Keratinocyte (primary cell): ENCODE measurements around the gene P2RX1. TPM values are rescaled to one million over a fixed set of nuclear protein-coding genes. Genes with fewer than 3 reads are reported as not detected.

Experiments
- DNase-seq: peaks from one replicate; pipeline ENCODE4 v3.0.0-alpha.2; 2011; ENCODE audit warnings: low read depth, missing footprints, low spot score
- FAIRE-seq: peaks from 2 replicates; lab custom pipeline; 2011; peaks lifted over from hg19 to GRCh38; lab: Jason Lieb, UNC
- H2AFZ ChIP-seq: 2 replicates; pipeline ENCODE4 v1.6.0; 2012; ENCODE audit warnings: low read length, control low read depth, inconsistent platforms; ENCODE audit not compliant: control insufficient read depth
- H3K27ac ChIP-seq: 2 replicates; pipeline ENCODE4 v1.5.1; 2011; ENCODE audit warnings: low read length; ENCODE audit not compliant: control insufficient read depth, insufficient read depth
- H3K27me3 ChIP-seq: 3 replicates; pipeline ENCODE4 v1.6.0; 2011; ENCODE audit warnings: low read length; ENCODE audit not compliant: control insufficient read depth, insufficient read depth; ENCODE audit errors: extremely low read depth
- H3K36me3 ChIP-seq, 2 experiments: 2 replicates in 1 of 2; 3 replicates in 1 of 2; pipeline ENCODE4 v1.5.1; 2011; ENCODE audit warnings: low read length in 2 of 2, mild to moderate bottlenecking in 1 of 2; ENCODE audit not compliant: control insufficient read depth in 2 of 2, insufficient read depth in 2 of 2; ENCODE audit errors: extremely low read depth in 1 of 2
- H3K4me1 ChIP-seq: 3 replicates; pipeline ENCODE4 v1.5.1; 2011; ENCODE audit warnings: low read length; ENCODE audit not compliant: control insufficient read depth, insufficient read depth; ENCODE audit errors: extremely low read depth
- H3K4me2 ChIP-seq: 3 replicates; pipeline ENCODE4 v1.6.0; 2011; ENCODE audit warnings: low read depth, low read length; ENCODE audit not compliant: control insufficient read depth, insufficient read depth; ENCODE audit errors: extremely low read depth
- H3K4me3 ChIP-seq, 3 experiments: fragments of 200-600 bp in 1 of 3; sonication (generic) in 1 of 3; 2 replicates in 2 of 3; 3 replicates in 1 of 3; pipeline ENCODE4 v1.5.1; 2011 to 2016; ENCODE audit warnings: low read length in 3 of 3, mild to moderate bottlenecking in 3 of 3, control low read depth in 2 of 3, inconsistent platforms in 1 of 3, low read depth in 1 of 3, mixed read lengths in 1 of 3, mixed run types in 1 of 3, moderate library complexity in 1 of 3; ENCODE audit not compliant: control insufficient read depth in 2 of 3, insufficient read depth in 2 of 3; ENCODE audit errors: extremely low read depth in 1 of 3
- H3K79me2 ChIP-seq: 2 replicates; pipeline ENCODE4 v1.6.0; 2012; ENCODE audit warnings: low read length; ENCODE audit not compliant: control insufficient read depth, insufficient read depth
- H3K9ac ChIP-seq: 3 replicates; pipeline ENCODE4 v1.6.0; 2011; ENCODE audit warnings: low read length; ENCODE audit not compliant: control insufficient read depth, insufficient read depth; ENCODE audit errors: extremely low read depth
- H3K9me1 ChIP-seq: 3 replicates; pipeline ENCODE4 v1.6.0; 2011; ENCODE audit warnings: low read length; ENCODE audit not compliant: control insufficient read depth, insufficient read depth; ENCODE audit errors: extremely low read depth
- H3K9me3 ChIP-seq: 2 replicates; pipeline ENCODE4 v1.5.1; 2012; ENCODE audit warnings: low read depth, low read length; ENCODE audit not compliant: control insufficient read depth
- H4K20me1 ChIP-seq: 3 replicates; pipeline ENCODE4 v1.6.0; 2011; ENCODE audit warnings: low read length; ENCODE audit not compliant: control insufficient read depth, insufficient read depth; ENCODE audit errors: extremely low read depth
- EZH2 ChIP-seq: IDR thresholded peaks from one replicate; pipeline ENCODE4 v1.6.1; 2012; ENCODE audit warnings: inconsistent platforms, mild to moderate bottlenecking, low read length, moderate library complexity
- dilution Hi-C: fragments of 300-500 bp; cut with MboI; formaldehyde crosslinking; loops from one replicate; pipeline ENCODE4 v1.7.0; 2020; ENCODE audit warnings: low sequenced_read_pairs; ENCODE audit not compliant: extremely low pct_ligation_motif_present
- polyA plus RNA-seq, 5 experiments: library from polyadenylated mRNA; depleted of rRNA in 3 of 5; stranded (reverse) in 3 of 5; stranded (forward) in 1 of 5; unstranded in 1 of 5; fragments of >200 nt; gene quantifications; 1 replicate in 1 of 5; 2 replicates in 3 of 5; 3 replicates in 1 of 5; pipeline versions ENCODE4 v1.2.1 to v1.2.3, GENCODE V29; 2011 to 2012; ENCODE audit warnings: missing spikeins in 2 of 5, low read depth in 1 of 5, low replicate concordance in 1 of 5
- TF ChIP-seq, protein P1 (sequence below), 3 experiments: IDR thresholded peaks in 1 of 3; conservative IDR thresholded peaks in 1 of 3; optimal IDR thresholded peaks in 1 of 3; 2 replicates in 2 of 3; 3 replicates in 1 of 3; pipeline versions ENCODE3 to v1.5.1; 2011; ENCODE audit warnings: low read length in 3 of 3, mild to moderate bottlenecking in 3 of 3, moderate library complexity in 2 of 3, control low read depth in 1 of 3, inconsistent platforms in 1 of 3; ENCODE audit not compliant: insufficient read depth in 2 of 3; ENCODE audit errors: extremely low read depth in 1 of 3

P2RX1 gene
- polyA plus RNA-seq, 1 donor (not counting 4 experiments of a cell fraction or from before 2014, with no cell fraction given) = not detected

DNA sequence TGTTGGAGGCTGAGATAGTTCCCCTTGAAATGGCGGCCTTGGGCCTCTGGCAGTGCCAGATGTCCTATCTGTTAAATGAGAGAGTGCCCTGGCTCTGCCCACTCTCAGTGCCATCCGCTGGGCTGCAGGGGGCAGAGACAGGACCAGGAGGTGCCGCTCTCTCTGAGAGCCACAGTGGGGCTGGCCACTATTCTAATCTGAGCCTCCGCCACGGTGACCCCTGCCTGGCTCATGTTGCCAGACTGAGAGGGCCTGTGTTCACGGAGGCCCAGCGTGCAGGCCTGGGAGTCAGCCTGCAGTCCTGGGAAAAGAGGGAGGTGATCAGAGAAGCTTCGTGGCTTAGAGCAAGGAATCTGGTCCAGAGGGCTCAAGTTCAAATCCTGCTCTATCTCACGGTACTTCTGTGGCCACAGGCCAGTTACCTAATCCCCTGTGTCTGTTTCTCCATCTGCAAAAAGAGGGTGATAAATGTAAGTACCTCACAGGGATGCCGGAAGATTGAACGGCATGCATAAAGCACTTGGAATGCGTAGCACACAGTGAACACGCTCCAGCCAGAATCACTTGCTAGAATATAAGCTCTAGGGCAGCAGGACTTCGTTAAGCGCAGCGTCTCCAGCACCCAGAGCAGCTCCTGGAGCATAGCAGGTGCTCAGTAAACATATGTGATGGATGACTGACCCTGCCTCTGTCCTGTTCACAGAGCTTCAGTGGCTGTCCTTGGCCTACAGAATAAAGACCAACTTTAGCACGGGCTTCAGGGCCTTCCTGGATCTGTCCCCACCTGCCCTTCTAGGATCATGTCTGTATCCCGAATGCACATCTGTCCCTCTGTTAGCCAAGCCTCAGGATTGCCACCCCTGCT is 41.7 kb upstream of the P2RX1 start:
- Histone ChIP-seq H3K27ac (no peak overlapping the region), H3K79me2 (no peaks in the 10 kb centered on the region), H3K27me3 (peaks cover 13% of the 10 kb centered on the region), H3K36me3 (no peaks in the 10 kb centered on the region), H3K9me3 (no peaks in the 10 kb centered on the region), H2AFZ (no peak overlapping the region), H3K4me2 (no peak overlapping the region), H3K4me1 (no peaks in the 10 kb centered on the region), H3K9me1 (no peaks in the 10 kb centered on the region), H3K9ac (no peak overlapping the region), H4K20me1 (no peaks in the 10 kb centered on the region), H3K4me3 (no peak overlapping the region)
- FAIRE-seq = no peak
- DNase-seq = no peak
- TF ChIP-seq EZH2 = no peak
- dilution Hi-C loops = no loop called here

DNA sequence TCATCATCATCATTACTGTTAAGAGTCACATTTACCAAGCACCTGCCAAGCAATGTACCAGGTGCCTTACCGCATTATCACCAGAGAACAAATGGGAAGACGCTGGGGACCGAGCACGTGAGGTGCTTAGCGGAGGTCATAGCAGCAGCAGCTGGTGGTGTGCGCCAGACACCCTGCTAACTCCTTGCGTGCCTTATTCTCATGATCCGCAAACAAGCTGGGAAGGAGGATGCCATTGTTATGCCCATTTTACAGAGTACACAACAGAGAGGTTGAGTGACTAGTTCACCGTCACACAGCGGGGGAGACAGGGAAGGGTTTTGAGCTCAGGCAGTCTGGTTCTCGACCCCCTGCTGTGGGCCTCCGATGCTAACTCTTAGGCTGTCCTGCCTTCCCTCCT is 40.7 kb upstream of the P2RX1 start:
- H3K4me1 ChIP-seq = no peaks in the 10 kb centered on the region
- no peaks in the 10 kb centered on the region for H4K20me1 ChIP-seq
- FAIRE-seq = no peak
- H3K9ac ChIP-seq = no peak overlapping the region
- no peaks in the 10 kb centered on the region for H3K9me1 ChIP-seq
- H3K27me3 ChIP-seq = peaks cover 3% of the 10 kb centered on the region
- no peak overlapping the region for H2AFZ ChIP-seq
- TF ChIP-seq EZH2 = no peak
- TF ChIP-seq, protein P1, sequence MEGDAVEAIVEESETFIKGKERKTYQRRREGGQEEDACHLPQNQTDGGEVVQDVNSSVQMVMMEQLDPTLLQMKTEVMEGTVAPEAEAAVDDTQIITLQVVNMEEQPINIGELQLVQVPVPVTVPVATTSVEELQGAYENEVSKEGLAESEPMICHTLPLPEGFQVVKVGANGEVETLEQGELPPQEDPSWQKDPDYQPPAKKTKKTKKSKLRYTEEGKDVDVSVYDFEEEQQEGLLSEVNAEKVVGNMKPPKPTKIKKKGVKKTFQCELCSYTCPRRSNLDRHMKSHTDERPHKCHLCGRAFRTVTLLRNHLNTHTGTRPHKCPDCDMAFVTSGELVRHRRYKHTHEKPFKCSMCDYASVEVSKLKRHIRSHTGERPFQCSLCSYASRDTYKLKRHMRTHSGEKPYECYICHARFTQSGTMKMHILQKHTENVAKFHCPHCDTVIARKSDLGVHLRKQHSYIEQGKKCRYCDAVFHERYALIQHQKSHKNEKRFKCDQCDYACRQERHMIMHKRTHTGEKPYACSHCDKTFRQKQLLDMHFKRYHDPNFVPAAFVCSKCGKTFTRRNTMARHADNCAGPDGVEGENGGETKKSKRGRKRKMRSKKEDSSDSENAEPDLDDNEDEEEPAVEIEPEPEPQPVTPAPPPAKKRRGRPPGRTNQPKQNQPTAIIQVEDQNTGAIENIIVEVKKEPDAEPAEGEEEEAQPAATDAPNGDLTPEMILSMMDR (optimal IDR thresholded peaks at IDR 0.05 in 1 of 3, IDR thresholded peaks at IDR 0.05 in 1 of 3, conservative IDR thresholded peaks at IDR 0.05 in 1 of 3; ENCODE audit: extremely low read depth in 1 of 3, insufficient read depth in 2 of 3, low read length in 3 of 3) = no peak
- H3K9me3 ChIP-seq = no peaks in the 10 kb centered on the region
- no peak for DNase-seq
- dilution Hi-C loops = no loop called here
- no peaks in the 10 kb centered on the region for H3K79me2 ChIP-seq
- H3K36me3 ChIP-seq = no peaks in the 10 kb centered on the region
- no peak overlapping the region for H3K4me3 ChIP-seq
- no peak overlapping the region for H3K27ac ChIP-seq
- H3K4me2 ChIP-seq = no peak overlapping the region
